Osteoblast (primary cell): ENCODE data around the gene PRRC2A. TPM values are rescaled to one million over a fixed set of nuclear protein-coding genes. Genes with fewer than 3 reads are reported as not detected.

ENCODE experiments used
- DNase-seq: peaks from one replicate; pipeline ENCODE4 v3.0.0; 2011; ENCODE audit warnings: low spot score, mixed read lengths; ENCODE audit not compliant: insufficient read length; ENCODE audit errors: missing footprints
- H2AFZ ChIP-seq: 2 replicates; pipeline ENCODE4 v1.6.0; 2011; ENCODE audit warnings: mild to moderate bottlenecking, low read length
- H3K27ac ChIP-seq: 2 replicates; pipeline ENCODE4 v1.5.1; 2011; ENCODE audit warnings: mild to moderate bottlenecking, low read depth, low read length, moderate library complexity
- H3K27me3 ChIP-seq: 2 replicates; pipeline ENCODE4 v1.6.0; 2012; ENCODE audit warnings: mild to moderate bottlenecking, control low read depth, inconsistent platforms, low read length, moderate library complexity; ENCODE audit not compliant: insufficient read depth
- H3K36me3 ChIP-seq: 2 replicates; pipeline ENCODE4 v1.5.1; 2011; ENCODE audit warnings: mild to moderate bottlenecking, low read length, control low read depth, moderate library complexity; ENCODE audit not compliant: insufficient read depth
- H3K4me1 ChIP-seq: 2 replicates; pipeline ENCODE4 v1.5.1; 2011; ENCODE audit warnings: mild to moderate bottlenecking, low read length, control low read depth, moderate library complexity; ENCODE audit not compliant: insufficient read depth
- H3K4me2 ChIP-seq: 2 replicates; pipeline ENCODE4 v1.6.0; 2011; ENCODE audit warnings: mild to moderate bottlenecking, low read length; ENCODE audit not compliant: insufficient read depth
- H3K4me3 ChIP-seq: fragments of 200-600 bp; sonication (generic); 3 replicates; pipeline ENCODE4 v1.5.1; 2012; ENCODE audit warnings: mild to moderate bottlenecking, low read length, inconsistent platforms; ENCODE audit not compliant: insufficient read depth
- H3K79me2 ChIP-seq: 2 replicates; pipeline ENCODE4 v1.6.0; 2012; ENCODE audit warnings: mild to moderate bottlenecking, low read length, control low read depth, inconsistent platforms; ENCODE audit not compliant: insufficient read depth
- H3K9me3 ChIP-seq: 2 replicates; pipeline ENCODE4 v1.5.1; 2011; ENCODE audit warnings: low read depth, low read length, control low read depth
- H4K20me1 ChIP-seq: 2 replicates; pipeline ENCODE4 v1.6.0; 2012; ENCODE audit warnings: mild to moderate bottlenecking, low read length, control low read depth; ENCODE audit not compliant: insufficient read depth
- CTCF ChIP-seq: IDR thresholded peaks from 2 replicates; pipeline ENCODE4 v1.5.1; 2011; ENCODE audit warnings: mild to moderate bottlenecking, low read depth, low read length, moderate library complexity; ENCODE audit errors: extremely low read depth
- total RNA-seq: library from RNA; depleted of rRNA; stranded (reverse); fragments of >200 nt; gene quantifications from 2 replicates; pipeline ENCODE4 v1.2.3, GENCODE V29; 2012

The PRRC2A gene
- total RNA-seq, 1 donor = 49.2 TPM

- peaks cover 18% of the 10 kb centered on the region for H3K4me1 ChIP-seq
- peaks cover 81% of the 10 kb centered on the region for H3K79me2 ChIP-seq
- no peak overlapping the region for H3K27ac ChIP-seq
- no peak for TF ChIP-seq CTCF
- DNase-seq = peak; percentile 67
- H3K4me2 ChIP-seq = no peak overlapping the region
- H3K36me3 ChIP-seq = peaks cover 68% of the 10 kb centered on the region
- peaks cover 56% of the 10 kb centered on the region for H4K20me1 ChIP-seq
- H2AFZ ChIP-seq = no peak overlapping the region
- no peaks in the 10 kb centered on the region for H3K27me3 ChIP-seq
- no peak overlapping the region for H3K4me3 ChIP-seq
- no peaks in the 10 kb centered on the region for H3K9me3 ChIP-seq
These were observed 3.6 kb downstream of the PRRC2A start for GRCh38 chr6:31624070-31624469.

GRCh38 chr6:31626952-31627351, 6.4 kb downstream of the PRRC2A start:
- peaks cover 55% of the 10 kb centered on the region for H4K20me1 ChIP-seq
- no peak for TF ChIP-seq CTCF
- H2AFZ ChIP-seq = no peak overlapping the region

GRCh38 chr6:31627690-31628287, 7.3 kb downstream of the PRRC2A start:
- Histone ChIP-seq H2AFZ (no peak overlapping the region), H3K79me2 (peaks cover 84% of the 10 kb centered on the region), H3K36me3 (peaks cover 97% of the 10 kb centered on the region), H3K4me3 (no peak overlapping the region), H3K4me2 (no peak overlapping the region), H3K27ac (no peak overlapping the region), H3K4me1 (peaks cover 2% of the 10 kb centered on the region), H3K27me3 (no peaks in the 10 kb centered on the region), H4K20me1 (peaks cover 52% of the 10 kb centered on the region), H3K9me3 (no peaks in the 10 kb centered on the region)
- no peak for TF ChIP-seq CTCF
- DNase-seq = peak; percentile 26

More at GRCh38 chr6:31626952-31627351, 6.4 kb downstream of the PRRC2A start:
- Histone ChIP-seq H3K27ac (no peak overlapping the region), H3K79me2 (peaks cover 84% of the 10 kb centered on the region), H3K4me2 (no peak overlapping the region), H3K36me3 (peaks cover 95% of the 10 kb centered on the region), H3K27me3 (no peaks in the 10 kb centered on the region), H3K9me3 (no peaks in the 10 kb centered on the region), H3K4me1 (peaks cover 10% of the 10 kb centered on the region), H3K4me3 (no peak overlapping the region)
- peak; percentile 43 for DNase-seq

GRCh38 chr6:31629014-31629413, 8.5 kb downstream of the PRRC2A start:
- Histone ChIP-seq H4K20me1 (peaks cover 42% of the 10 kb centered on the region), H3K4me2 (no peak overlapping the region), H3K9me3 (no peaks in the 10 kb centered on the region), H2AFZ (no peak overlapping the region), H3K4me1 (no peaks in the 10 kb centered on the region), H3K27me3 (no peaks in the 10 kb centered on the region), H3K27ac (no peak overlapping the region), H3K79me2 (peaks cover 75% of the 10 kb centered on the region), H3K36me3 (peaks cover 97% of the 10 kb centered on the region), H3K4me3 (no peak overlapping the region)
- no peak for TF ChIP-seq CTCF
- no peak for DNase-seq
